RWPE2 (cell line): ENCODE results near the gene WDR19.

Source experiments
- ATAC-seq: fragments of 200-7000 bp; cut with Tn5 transposase; 3 replicates; pipeline ENCODE4 v1.9.1; 2021; ENCODE audit warnings: low read depth
- DNase-seq: peaks from one replicate; pipeline ENCODE4 v3.0.0-alpha.2; 2020; ENCODE audit warnings: low spot score
- H3K27ac ChIP-seq: fragments of 450-650 bp; 2 replicates; pipeline ENCODE4 v1.5.1; 2017; ENCODE audit warnings: mild to moderate bottlenecking; ENCODE audit not compliant: poor library complexity, severe bottlenecking
- H3K27me3 ChIP-seq: fragments of 250-450 bp; sonication (Bioruptor Pico); 2 replicates; pipeline ENCODE4 v1.5.1; 2021; ENCODE audit warnings: mild to moderate bottlenecking, moderate library complexity; ENCODE audit not compliant: insufficient read depth, poor library complexity, severe bottlenecking
- H3K36me3 ChIP-seq: fragments of 250-450 bp; sonication (Bioruptor Pico); 2 replicates; pipeline ENCODE4 v1.5.1; 2020; ENCODE audit warnings: low read depth, mild to moderate bottlenecking, moderate library complexity
- H3K4me1 ChIP-seq: fragments of 250-450 bp; sonication (Bioruptor Pico); 2 replicates; pipeline ENCODE4 v1.5.1; 2021; ENCODE audit warnings: mild to moderate bottlenecking, moderate library complexity; ENCODE audit not compliant: insufficient read depth, poor library complexity, severe bottlenecking
- H3K4me3 ChIP-seq: fragments of 250-450 bp; sonication (Bioruptor Pico); 2 replicates; pipeline ENCODE4 v1.5.1; 2021; ENCODE audit warnings: mild to moderate bottlenecking, moderate library complexity; ENCODE audit not compliant: severe bottlenecking
- H3K9me3 ChIP-seq: fragments of 250-450 bp; sonication (Bioruptor Pico); 2 replicates; pipeline ENCODE4 v1.5.1; 2021; ENCODE audit warnings: mild to moderate bottlenecking, moderate library complexity; ENCODE audit not compliant: severe bottlenecking
- CTCF ChIP-seq: fragments of 450-650 bp; IDR thresholded peaks from one replicate; pipeline ENCODE4 v1.5.1; 2017; ENCODE audit warnings: mild to moderate bottlenecking, moderate library complexity; ENCODE audit not compliant: poor library complexity, severe bottlenecking

The WDR19 gene

DNA sequence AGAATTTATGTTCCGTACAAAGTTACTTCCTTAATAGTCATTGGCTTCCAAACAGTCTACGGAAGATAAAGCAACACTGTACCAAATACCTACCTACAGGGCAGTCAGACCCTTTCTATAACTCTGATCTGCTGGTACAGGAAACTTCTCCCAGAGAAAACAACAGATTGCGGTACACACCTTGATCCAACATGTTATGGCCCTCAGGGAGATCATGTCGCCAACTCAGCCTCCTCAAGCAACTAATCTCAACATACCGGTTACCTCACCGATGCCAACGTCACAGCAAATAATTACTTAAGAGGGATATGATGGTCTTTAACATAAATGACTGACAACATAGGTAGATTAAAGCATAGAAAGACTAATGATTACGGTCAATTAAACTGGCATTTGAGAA is 113.5 kb downstream of the WDR19 start:
- ATAC-seq (no peak), DNase-seq (no peak)
- Histone ChIP-seq H3K9me3 (no peaks in the 10 kb centered on the region), H3K27ac (no peak overlapping the region), H3K4me3 (no peak overlapping the region), H3K4me1 (no peaks in the 10 kb centered on the region), H3K36me3 (peaks cover 83% of the 10 kb centered on the region), H3K27me3 (no peaks in the 10 kb centered on the region)
- TF ChIP-seq CTCF = no peak

DNA sequence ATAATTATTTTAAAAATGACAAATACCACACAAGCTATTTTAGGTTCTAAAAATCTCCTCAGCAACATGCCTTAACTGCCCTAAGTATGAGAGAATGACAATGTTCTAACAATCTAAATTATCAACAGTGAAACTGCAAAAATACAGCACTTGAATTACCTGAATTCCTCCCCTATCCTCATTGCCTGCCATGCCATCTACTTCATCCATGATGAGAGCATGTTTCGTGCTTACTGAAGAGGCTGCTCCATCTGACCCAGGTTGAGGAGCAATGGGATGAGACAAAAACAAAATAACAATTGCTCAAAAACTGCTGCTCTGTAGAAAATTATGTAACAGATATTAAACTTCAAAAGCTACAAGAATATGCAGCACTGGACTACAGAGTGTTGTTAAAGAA is 120.6 kb downstream of the WDR19 start:
- no peak overlapping the region for H3K27ac ChIP-seq
- no peak for TF ChIP-seq CTCF
- no peak for DNase-seq
- H3K9me3 ChIP-seq = no peaks in the 10 kb centered on the region
- no peaks in the 10 kb centered on the region for H3K4me1 ChIP-seq
- peaks cover 91% of the 10 kb centered on the region for H3K36me3 ChIP-seq
- no peak for ATAC-seq
- no peaks in the 10 kb centered on the region for H3K27me3 ChIP-seq
- H3K4me3 ChIP-seq = no peak overlapping the region

DNA sequence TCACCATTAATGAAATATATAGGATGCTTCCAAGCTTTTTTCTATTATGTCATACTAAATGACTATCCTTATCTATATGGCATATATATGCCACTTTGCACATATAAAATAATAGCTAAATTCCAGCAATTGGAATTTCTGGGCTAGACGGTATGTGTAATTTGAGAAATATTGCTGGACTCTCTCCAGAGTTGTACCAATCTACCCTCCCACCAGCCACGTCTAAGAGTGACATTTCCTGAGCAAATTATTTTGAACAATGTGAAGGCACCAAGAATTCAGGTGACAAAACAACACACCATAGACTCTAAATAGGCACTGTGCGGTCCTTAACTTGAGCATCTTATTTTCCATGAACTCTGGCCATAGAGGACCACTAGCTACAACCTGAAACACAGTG is 121.5 kb downstream of the WDR19 start:
- H3K36me3 ChIP-seq = peaks cover 91% of the 10 kb centered on the region
- H3K27ac ChIP-seq = no peak overlapping the region
- no peak overlapping the region for H3K4me3 ChIP-seq
- no peak for ATAC-seq
- DNase-seq = no peak
- H3K4me1 ChIP-seq = no peaks in the 10 kb centered on the region
- H3K27me3 ChIP-seq = no peaks in the 10 kb centered on the region
- TF ChIP-seq CTCF = no peak
- no peaks in the 10 kb centered on the region for H3K9me3 ChIP-seq

DNA sequence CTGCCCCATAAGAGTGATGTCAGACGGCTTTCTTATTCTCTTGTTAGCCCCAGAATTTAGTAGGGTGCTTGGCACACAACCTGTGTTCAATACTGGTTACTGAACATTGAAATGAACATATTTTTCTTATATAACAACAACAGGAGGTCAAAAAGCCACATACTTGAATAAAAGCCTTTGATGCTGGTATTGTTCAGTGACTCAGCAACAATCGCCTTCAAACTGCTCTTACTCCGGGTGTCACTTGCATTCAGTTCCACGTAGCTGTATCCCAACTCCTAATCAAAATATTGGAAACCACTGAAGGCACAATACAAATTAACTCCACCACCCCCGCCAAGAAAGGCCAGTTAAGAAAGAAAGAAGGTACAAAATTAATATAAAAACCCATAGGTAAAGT is 122.3 kb downstream of the WDR19 start:
- H3K36me3 ChIP-seq = peaks cover 91% of the 10 kb centered on the region
- no peak for ATAC-seq

More for the DNA sequence above, 122.3 kb downstream of the WDR19 start:
- no peak for TF ChIP-seq CTCF
- Histone ChIP-seq H3K4me1 (no peaks in the 10 kb centered on the region), H3K27me3 (no peaks in the 10 kb centered on the region), H3K27ac (no peak overlapping the region), H3K9me3 (no peaks in the 10 kb centered on the region), H3K4me3 (no peak overlapping the region)
- DNase-seq = no peak
